Measurements from ENCODE around the gene SDC1. TPM values are rescaled to one million over a fixed set of nuclear protein-coding genes. Genes with fewer than 3 reads are reported as not detected.

Gene SDC1
- total RNA-seq, 1 donor from 2014 or later: 0.14 TPM

GRCh38 chr2:20229322-20230113, 4.6 kb upstream of the SDC1 start:
- intact Hi-C loops (cut with micrococcal nuclease): no loop called here

DNA sequence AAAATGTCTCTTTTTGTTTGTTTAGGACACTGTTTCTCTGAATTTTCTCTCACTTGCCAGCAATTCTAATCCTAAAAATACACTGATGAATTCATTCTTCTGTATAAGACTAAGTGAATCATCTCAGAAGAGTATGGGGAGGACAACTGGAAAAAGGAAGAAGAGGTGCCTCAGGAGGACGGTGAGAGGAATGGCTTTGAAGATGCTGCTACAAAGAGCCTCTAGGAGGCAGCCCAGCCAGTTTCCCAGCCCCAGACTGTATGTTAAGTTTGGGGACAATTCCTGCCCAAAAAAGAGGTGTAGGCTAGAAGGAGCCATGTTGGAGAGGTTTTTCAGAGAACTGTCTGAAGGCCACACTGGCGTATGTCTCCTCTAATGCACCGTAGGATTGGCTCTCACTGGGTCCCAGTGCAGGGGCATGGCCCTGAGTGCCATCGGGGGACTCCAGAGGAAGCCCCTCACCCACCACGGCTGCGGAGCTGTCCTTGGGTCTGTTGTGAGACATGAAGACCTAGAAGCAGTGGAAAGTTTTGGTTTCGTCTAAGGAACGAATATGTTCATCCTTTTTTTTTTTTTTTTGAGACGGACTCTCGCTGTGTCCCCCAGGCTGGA, 3.1 kb upstream of the SDC1 start:
- intact Hi-C loops (cut with micrococcal nuclease): no loop called here

DNA sequence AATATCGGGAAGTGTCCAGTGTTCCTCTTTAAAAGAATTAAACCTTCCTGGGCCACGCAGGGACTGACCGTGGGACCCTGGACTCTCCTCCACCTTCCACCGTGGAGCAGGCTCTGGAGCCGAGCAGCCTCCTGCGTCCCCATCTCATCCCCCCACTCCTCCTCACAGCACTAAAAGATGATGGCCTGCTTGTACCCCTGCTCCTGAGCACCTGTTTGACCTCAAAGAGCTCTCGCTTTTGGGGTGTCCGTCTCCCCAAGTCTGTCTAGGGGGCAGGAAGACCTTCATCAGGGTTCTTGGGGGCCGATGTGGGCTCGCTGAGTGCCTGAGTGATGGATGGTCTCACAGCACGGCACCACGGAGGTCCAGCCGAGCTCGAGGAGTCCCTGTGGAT, 1.2 kb upstream of the SDC1 start:
- intact Hi-C loops (cut with micrococcal nuclease): no loop called here

DNA sequence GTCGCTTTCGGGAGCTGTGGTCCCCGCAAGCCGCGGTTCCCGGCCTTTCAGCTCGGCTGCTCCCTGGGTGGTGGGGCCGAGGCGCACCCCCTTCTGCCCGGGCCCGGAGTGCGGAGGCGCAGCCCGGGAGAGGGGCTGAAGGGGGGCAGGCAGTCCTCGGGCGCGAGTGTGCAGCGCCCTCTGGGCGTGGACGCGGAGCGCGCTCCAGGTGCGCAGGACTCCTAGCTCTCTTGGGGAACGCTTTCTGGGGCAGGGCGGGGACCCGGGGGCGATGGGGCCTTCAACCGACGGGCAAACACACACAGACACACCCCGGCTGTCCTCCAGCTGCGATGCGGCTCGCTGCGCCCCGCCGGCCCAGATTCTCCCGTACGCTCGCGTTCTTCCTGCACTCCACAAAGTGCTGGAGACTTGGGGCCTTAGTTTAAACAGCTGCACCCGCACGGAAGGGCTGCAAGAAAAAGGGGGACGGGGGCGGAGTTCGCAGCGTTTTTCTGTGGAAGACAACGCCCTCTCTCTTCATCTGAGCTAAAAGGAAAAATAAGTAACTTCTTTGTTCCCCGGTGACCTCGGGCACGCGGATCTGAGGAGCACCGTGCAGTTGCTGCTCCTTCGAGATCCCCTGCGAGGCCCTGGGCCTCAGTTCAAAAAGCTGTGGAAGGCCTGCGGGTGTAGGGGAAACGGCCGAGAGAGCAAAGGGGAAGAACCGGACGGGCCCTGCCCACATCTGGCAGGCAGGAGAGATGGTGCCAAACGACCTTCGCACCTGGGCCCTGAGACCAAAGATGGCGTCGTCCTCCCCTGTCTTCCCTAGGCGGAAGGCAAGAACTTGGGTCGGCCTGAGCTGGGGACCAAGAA, 593 bp upstream of the SDC1 start:
- intact Hi-C loops (cut with micrococcal nuclease): no loop called here

DNA sequence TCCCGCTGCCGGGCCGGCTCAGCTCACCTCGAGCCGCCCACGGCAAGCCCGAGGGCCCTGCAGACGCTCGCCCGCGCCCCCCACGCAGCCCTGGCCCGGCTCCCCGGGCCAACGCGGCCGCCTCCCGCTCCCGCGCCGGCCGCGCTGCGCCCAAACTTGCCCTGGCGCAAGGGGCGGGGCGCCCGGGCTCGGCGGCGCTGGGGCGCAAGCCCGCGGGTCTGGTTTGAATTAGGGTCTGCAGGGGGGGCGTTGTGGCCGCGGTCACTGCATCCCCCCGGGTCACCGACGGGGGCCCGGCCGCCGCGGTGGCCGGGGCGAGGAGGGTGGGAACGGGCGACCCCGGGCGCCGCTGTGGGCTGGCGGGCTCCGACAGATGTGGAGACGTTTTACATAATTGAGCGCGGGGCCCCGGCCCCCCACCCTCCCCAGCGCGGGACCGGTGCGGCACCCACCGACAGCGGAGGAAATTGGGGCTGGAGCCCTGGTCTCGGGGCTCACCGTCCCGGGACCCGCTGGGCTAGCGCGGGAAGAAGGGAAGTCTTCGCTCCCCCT, 690 bp downstream of the SDC1 start:
- intact Hi-C loops (cut with micrococcal nuclease): no loop called here

DNA sequence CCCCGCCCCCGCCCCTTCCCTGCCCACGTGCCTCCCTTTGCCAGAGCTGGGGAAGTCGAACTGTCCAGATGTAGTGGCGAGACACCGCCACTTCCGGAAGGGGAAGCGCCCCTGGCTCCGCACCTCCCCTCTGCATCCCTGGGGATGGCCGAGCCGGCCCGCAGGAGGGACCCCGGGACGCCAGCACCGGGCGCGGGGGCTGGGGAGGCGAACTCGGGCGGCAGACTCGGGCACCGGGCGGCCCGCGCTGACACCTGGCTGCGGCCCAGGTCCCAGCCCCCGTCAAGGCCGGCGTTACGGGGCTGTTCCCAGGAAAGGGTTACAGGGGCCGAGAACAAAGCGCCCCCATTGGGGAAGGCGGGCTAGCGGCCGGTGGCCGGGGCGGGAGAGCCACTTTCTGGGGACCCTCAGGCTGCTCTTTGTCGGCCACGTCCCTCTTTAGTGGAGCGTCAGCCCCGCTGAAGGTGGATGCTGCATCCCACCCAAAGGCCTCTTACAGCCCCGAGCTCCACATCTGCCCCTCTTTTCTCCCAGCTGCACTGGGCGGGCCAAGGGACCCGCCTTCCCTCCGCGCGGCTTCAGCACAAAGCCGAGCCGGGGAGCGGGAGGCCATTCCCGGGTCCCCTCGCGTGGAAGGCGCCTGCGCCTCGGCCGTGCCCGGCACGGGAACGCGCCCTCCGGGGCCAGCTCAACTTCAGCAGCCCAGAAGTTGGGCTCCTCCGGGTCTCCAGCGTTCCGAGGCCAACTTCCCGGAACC, 1.3 kb downstream of the SDC1 start:
- intact Hi-C loops (cut with micrococcal nuclease): no loop called here

- intact Hi-C loops (cut with micrococcal nuclease): no loop called here
These were observed 2.0 kb downstream of the SDC1 start for GRCh38 chr2:20222769-20223406.

DNA sequence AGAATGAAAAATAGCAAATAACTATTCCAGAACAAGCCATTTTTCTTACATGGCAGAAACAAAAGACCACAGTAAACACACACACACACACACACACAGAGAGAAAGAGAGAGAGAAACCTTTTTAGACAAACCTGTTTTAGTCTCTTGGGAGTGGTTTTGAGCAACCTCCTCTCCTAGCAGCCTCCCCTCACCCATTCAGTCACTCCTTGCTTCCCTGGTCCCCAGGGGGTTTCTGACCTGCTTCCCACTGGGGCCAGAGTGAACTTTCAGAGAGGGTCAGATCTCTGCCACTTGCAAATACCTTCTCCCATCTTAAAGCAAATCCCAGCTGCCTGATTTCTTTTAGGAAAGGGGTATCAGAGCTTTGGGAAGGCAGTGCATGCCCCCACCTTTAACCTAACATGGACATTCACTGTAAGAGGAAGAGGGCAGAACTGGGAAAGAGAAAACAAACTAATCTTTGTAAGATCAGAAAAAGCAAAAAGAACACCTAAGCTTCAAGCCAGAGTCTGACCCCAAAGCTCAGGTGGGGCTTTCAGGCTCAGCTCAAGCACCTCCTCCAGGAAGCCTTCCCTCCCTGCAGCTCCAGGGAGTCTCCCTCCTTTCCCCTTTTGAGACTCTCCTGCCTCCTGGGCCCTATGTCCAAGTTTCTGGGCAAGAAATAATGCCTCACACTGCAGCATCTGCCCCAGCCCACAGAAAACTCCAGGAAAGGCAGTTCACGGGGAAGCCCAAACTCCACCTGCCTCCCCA, 2.7 kb downstream of the SDC1 start:
- intact Hi-C loops (cut with micrococcal nuclease): no loop called here

DNA sequence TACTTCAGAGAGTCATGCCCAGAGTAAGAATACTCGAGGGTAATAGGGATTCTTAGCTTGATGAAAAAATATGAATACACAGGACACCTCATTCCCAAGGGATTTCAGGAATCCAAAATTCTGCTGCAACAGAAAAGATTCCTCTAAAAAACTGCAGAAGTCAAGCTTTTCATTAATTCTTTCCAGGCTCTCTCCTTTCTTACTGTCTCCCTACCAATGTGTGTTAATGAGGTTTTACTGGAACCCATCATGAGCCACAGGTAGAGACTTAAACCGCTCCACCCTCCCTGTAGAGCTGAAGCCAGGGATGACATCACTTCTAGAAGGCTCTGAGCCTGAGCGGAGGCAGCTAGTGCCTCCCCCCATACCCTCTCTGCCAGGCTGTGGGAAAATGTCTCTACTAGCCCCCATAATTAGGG, 3.4 kb downstream of the SDC1 start:
- intact Hi-C loops (cut with micrococcal nuclease): no loop called here

DNA sequence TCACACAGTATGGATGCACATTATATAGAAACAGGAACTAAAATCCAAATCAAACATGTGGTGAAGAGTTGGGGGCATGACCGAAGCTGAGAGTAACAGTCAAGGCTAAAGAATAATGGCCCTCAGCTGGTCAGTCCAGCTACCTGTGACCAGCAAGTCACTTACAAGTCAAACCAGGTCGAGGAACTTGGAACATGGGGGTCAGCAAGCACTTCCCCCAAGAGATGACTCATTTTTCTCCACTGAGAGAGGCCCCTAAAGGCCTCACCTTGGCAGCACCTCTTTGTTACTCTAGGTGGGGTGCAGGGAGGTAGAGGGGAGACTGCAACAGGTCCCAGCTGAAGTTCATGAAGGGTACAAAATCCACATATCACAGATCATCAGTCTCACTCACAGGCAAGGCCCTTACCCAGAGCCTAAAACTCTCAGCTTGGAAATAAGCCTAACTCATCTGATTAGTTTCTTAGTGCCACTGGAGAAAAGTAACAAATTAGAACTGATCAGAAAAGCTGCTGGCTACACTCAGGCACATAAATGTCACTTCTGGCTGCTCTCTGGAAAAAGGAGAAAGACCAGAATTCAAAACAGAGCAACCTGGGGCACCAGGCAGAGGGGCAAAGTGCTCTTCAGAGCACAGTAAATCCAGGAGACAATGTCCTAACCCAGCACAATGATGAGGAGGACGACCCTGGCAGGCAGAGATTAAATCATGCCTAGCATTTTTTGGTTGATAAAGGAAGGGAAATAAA, 4.0 kb downstream of the SDC1 start:
- intact Hi-C loops (cut with micrococcal nuclease): no loop called here

DNA sequence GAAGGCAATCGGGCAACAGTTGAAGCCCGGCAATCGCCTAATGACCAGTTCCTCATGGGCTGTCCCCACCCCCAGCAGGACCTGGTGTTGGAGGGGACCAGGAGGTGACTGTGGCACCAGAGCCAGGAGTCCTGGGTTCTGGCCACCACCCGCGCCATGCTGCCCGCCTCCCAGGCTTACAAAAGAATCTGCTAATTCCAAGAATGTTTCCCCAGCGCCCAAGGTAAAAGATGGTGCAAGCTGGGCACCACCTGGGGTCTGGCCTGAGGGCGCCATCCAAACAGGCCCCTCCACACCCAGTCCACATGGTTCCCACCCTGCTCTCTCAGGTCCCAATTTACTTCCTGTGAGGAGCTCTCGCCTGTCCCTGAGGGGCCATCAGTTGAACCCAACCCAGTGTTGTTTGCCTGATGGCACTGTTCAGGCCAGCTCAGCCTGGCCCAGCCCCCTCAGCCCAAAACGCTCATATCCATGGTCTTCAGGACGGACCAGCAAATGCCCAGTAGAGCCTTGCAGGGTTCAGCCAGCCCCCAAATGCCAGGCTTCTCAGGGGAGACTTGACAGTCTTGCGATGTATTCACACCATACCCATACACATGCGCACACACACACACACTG, 5.1 kb downstream of the SDC1 start:
- intact Hi-C loops (cut with micrococcal nuclease): no loop called here

- intact Hi-C loops (cut with micrococcal nuclease): no loop called here
These were observed 6.3 kb downstream of the SDC1 start for GRCh38 chr2:20218331-20219320.

DNA sequence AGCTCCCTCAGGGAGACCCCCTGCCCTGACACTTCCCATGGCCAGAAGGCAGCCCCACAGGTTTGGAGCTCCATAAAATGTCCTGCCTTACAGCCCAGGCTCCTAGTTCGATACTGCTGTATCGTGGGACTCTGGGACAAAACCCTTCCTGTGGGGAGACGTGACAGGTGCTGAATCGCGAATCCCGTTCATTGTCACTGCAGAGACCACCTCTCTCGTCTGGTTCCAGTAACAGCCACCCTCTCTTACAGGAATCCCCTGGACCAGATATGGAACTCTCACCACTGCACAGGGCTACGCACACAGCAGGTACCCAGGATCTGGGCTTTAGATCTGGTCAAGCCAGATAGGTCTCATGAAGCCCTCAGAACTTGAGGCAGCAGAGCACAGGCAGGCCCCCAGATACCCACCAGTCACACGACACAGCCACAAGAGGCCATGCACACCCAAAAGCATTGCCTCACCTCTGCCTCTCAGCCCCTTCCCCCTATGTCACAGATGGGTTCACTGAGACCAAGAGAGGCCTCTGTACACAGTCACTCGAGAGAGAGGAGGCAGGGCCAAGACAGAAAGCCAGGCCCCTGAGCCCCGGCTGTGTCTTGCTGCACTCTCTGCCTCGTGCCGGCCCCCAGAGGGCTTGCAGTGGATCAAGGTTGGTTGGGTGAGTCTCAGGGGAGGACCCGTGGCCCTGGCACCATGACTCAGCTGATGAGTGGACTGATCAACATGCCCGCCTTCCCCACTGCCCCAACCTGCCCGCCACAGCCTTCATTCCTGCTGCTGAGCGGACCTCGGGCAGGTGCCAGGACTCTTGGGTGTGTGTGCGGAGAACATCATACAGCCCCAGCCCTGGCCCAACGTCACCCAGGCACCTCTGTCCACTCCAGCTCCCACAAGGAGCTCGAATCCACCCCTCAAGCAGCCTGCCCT, 7.6 kb downstream of the SDC1 start:
- intact Hi-C loops (cut with micrococcal nuclease): no loop called here

DNA sequence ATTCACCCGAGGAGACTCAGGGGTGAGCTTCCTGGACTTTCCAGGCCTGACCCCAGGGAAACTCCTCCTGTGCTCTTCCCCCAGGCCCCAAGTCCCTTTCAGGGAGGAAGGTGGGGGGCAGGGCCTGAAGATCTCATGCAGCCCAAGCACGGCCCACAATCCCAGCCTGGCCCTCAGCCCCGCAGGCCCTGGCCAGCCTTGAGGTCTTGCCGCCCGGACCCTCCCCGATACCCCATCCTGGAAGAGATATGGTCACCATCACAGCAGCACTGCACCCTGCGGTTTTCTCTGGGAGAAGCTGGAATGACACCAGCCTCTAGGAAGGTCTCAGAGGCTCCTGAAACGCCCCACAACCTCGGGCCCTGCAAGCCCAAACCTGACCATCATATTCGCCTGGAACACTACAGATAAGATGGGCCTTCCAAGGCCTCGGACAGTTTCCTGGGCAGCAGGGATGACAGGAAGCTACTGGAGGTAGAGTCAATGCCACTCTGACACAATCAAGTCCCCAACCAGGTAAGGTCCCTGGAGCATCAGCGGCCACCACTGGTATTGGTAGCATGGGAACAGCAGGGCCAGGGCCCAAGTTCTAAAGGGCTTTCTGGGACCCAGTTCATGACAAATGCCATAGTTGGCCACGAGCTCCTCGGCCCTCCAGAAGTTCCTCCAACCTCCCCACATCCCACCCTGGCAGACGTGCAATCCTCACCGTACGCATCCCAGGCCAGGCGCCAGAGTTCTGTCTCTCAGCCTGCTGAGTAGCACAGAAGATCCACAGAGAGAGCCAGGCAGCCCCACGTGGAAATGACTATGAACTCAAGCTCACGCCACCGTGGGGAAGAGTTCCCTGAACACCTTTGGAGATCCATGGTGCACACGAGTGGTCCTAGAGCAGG, 8.6 kb downstream of the SDC1 start:
- intact Hi-C loops (cut with micrococcal nuclease): no loop called here

All from T-helper 2 cell treated with Interferon-gamma antibody and Interleukin-4, amounts not matched to agents 100 ng/mL and 5 ng/mL, for 36 hours (primary cell).